H1 (cell line): Measurements from ENCODE around the gene NRL. TPM values are rescaled to one million over a fixed set of nuclear protein-coding genes. Genes with fewer than 3 reads are reported as not detected.

ENCODE experiments used
- CTCF ChIA-PET: fragments of 300-600 bp; sonication (Branson Sonifier 250); formaldehyde crosslinking; loops from one replicate; lab custom pipeline; 2021; ENCODE audit not compliant: partially characterized antibody; lab: Charles Lee
- POLR2A ChIA-PET: fragments of 300-600 bp; sonication (Branson Sonifier 250); formaldehyde crosslinking; loops from one replicate; lab custom pipeline; 2021; ENCODE audit warnings: inconsistent platforms; ENCODE audit not compliant: partially characterized antibody; lab: Charles Lee
- DNase-seq, 2 experiments: peaks; one replicate each; pipeline versions ENCODE4 v3.0.0 to v3.0.0-alpha.2; 2010 to 2022; ENCODE audit warnings: low spot score in 2 of 2, low read depth in 1 of 2, mixed read lengths in 1 of 2
- FAIRE-seq: peaks from 2 replicates; lab custom pipeline; 2011; peaks lifted over from hg19 to GRCh38; lab: Jason Lieb, UNC
- H2AFZ ChIP-seq: 2 replicates; pipeline ENCODE4 v1.8.1; 2012; ENCODE audit warnings: low read length, inconsistent platforms
- H2AK5ac ChIP-seq: 2 replicates; pipeline ENCODE4 v1.6.1; 2013; ENCODE audit warnings: low read depth, low read length
- H2BK120ac ChIP-seq: replicated peaks from 2 replicates; pipeline ENCODE3; 2013; ENCODE audit warnings: low read depth, low read length, inconsistent platforms
- H2BK12ac ChIP-seq: 2 replicates; pipeline ENCODE4 v1.6.1; 2013; ENCODE audit warnings: low read depth, low read length
- H2BK15ac ChIP-seq: 2 replicates; pipeline ENCODE4 v1.6.1; 2013; ENCODE audit warnings: low read length
- H2BK20ac ChIP-seq: 2 replicates; pipeline ENCODE4 v1.6.1; 2013; ENCODE audit warnings: low read length
- H2BK5ac ChIP-seq: 2 replicates; pipeline ENCODE4 v1.6.1; 2013; ENCODE audit warnings: low read depth, low read length
- H3K14ac ChIP-seq: 2 replicates; pipeline ENCODE4 v1.6.1; 2013; ENCODE audit warnings: inconsistent platforms; ENCODE audit not compliant: insufficient read length
- H3K18ac ChIP-seq: 2 replicates; pipeline ENCODE4 v1.6.1; 2013; ENCODE audit warnings: low read length; ENCODE audit errors: extremely low read depth
- H3K23ac ChIP-seq: 2 replicates; pipeline ENCODE4 v1.6.1; 2013; ENCODE audit warnings: inconsistent platforms; ENCODE audit not compliant: insufficient read length
- H3K23me2 ChIP-seq: 2 replicates; pipeline ENCODE4 v1.6.1; 2013; ENCODE audit warnings: low read depth, low read length
- H3K27ac ChIP-seq: 2 replicates; pipeline ENCODE4 v1.6.1; 2011; ENCODE audit warnings: low read depth, low read length, inconsistent platforms
- H3K27me3 ChIP-seq, 4 experiments: replicated peaks in 1 of 4; 1 replicate in 1 of 4; 2 replicates in 3 of 4; pipeline versions ENCODE4 v1.6.1 to v1.8.1; 2011 to 2013; ENCODE audit warnings: low read length in 3 of 4, mild to moderate bottlenecking in 3 of 4, inconsistent platforms in 2 of 4, mixed read lengths in 2 of 4, moderate library complexity in 1 of 4; ENCODE audit not compliant: control insufficient read depth in 3 of 4, insufficient read depth in 3 of 4; ENCODE audit errors: extremely low read depth in 1 of 4
- H3K36me3 ChIP-seq, 4 experiments: 2 replicates each; pipeline versions ENCODE4 v1.6.1 to v1.8.1; 2011 to 2013; ENCODE audit warnings: mild to moderate bottlenecking in 4 of 4, low read length in 3 of 4, moderate library complexity in 2 of 4, control low read depth in 1 of 4, inconsistent platforms in 1 of 4; ENCODE audit not compliant: insufficient read depth in 4 of 4, control insufficient read depth in 2 of 4
- H3K4ac ChIP-seq: replicated peaks from 2 replicates; pipeline ENCODE3; 2013; ENCODE audit warnings: low read length, low read depth, mixed read lengths, inconsistent platforms; ENCODE audit not compliant: insufficient read length
- H3K4me1 ChIP-seq, 4 experiments: replicated peaks in 1 of 4; 1 replicate in 1 of 4; 2 replicates in 3 of 4; pipeline versions ENCODE4 v1.6.1 to v1.8.1; 2011 to 2013; ENCODE audit warnings: low read length in 3 of 4, inconsistent platforms in 2 of 4, mixed read lengths in 1 of 4; ENCODE audit not compliant: insufficient read depth in 4 of 4, control insufficient read depth in 3 of 4
- H3K4me2 ChIP-seq, 2 experiments: 2 replicates each; pipeline versions ENCODE4 v1.6.1 to v1.8.1; 2011 to 2013; ENCODE audit warnings: low read depth in 2 of 2, low read length in 2 of 2, control low read depth in 1 of 2, inconsistent platforms in 1 of 2, mild to moderate bottlenecking in 1 of 2; ENCODE audit not compliant: insufficient read depth in 1 of 2
- H3K4me3 ChIP-seq, 4 experiments: fragments of 200-600, 300-600 bp in 1 of 4; sonication (generic), shearing (Covaris generic), sonication (Bioruptor Twin) in 1 of 4; 2 replicates each; pipeline versions ENCODE4 v1.5.1 to v1.8.1; 2011 to 2016; ENCODE audit warnings: low read length in 4 of 4, low read depth in 3 of 4, control low read depth in 2 of 4, inconsistent platforms in 2 of 4, mild to moderate bottlenecking in 2 of 4, mixed read lengths in 1 of 4, moderate library complexity in 1 of 4; ENCODE audit not compliant: insufficient read depth in 2 of 4; ENCODE audit errors: extremely low read depth in 1 of 4
- H3K56ac ChIP-seq: replicated peaks from 2 replicates; pipeline ENCODE3; 2013; ENCODE audit warnings: low read depth, mild to moderate bottlenecking, mixed read lengths, low read length, inconsistent platforms; ENCODE audit not compliant: insufficient read length
- H3K79me1 ChIP-seq: 2 replicates; pipeline ENCODE4 v1.6.1; 2013; ENCODE audit warnings: low read depth, low read length, control low read depth
- H3K79me2 ChIP-seq, 2 experiments: 2 replicates each; pipeline versions ENCODE4 v1.6.1 to v1.8.1; 2012 to 2013; ENCODE audit warnings: low read length in 2 of 2, mild to moderate bottlenecking in 2 of 2, inconsistent platforms in 1 of 2; ENCODE audit not compliant: insufficient read depth in 2 of 2, control insufficient read depth in 1 of 2
- H3K9ac ChIP-seq, 4 experiments: replicated peaks in 1 of 4; 1 replicate in 1 of 4; 2 replicates in 3 of 4; pipeline versions ENCODE4 v1.6.1 to v1.8.1; 2011 to 2013; ENCODE audit warnings: low read depth in 3 of 4, low read length in 3 of 4, control low read depth in 2 of 4, mild to moderate bottlenecking in 2 of 4, moderate library complexity in 2 of 4, inconsistent platforms in 1 of 4; ENCODE audit errors: extremely low read depth in 1 of 4
- H3K9me3 ChIP-seq, 2 experiments: 2 replicates each; pipeline versions ENCODE4 v1.6.1 to v1.8.1; 2012 to 2013; ENCODE audit warnings: mild to moderate bottlenecking in 2 of 2, moderate library complexity in 2 of 2, control low read depth in 1 of 2, inconsistent platforms in 1 of 2, low read depth in 1 of 2, low read length in 1 of 2, mixed read lengths in 1 of 2; ENCODE audit not compliant: insufficient read depth in 2 of 2
- H4K20me1 ChIP-seq, 2 experiments: replicated peaks in 1 of 2; 2 replicates each; pipeline versions ENCODE3 to v1.8.1; 2011 to 2013; ENCODE audit warnings: inconsistent platforms in 2 of 2, low read length in 2 of 2, mild to moderate bottlenecking in 1 of 2; ENCODE audit not compliant: insufficient read depth in 2 of 2, control insufficient read depth in 1 of 2
- H4K5ac ChIP-seq: 2 replicates; pipeline ENCODE4 v1.6.1; 2013; ENCODE audit warnings: low read length, low read depth, mixed read lengths, inconsistent platforms; ENCODE audit not compliant: insufficient read length
- H4K8ac ChIP-seq: 2 replicates; pipeline ENCODE4 v1.8.0; 2013; ENCODE audit warnings: mild to moderate bottlenecking, moderate library complexity, low read length, inconsistent platforms; ENCODE audit not compliant: insufficient read depth; ENCODE audit errors: extremely low read depth
- H4K91ac ChIP-seq: replicated peaks from 2 replicates; pipeline ENCODE3; 2013; ENCODE audit warnings: low read length, mixed read lengths, inconsistent platforms; ENCODE audit not compliant: insufficient read length
- KDM5A ChIP-seq: fragments of 200-600 bp; IDR thresholded peaks from 2 replicates; pipeline ENCODE4 v1.7.1; 2012; ENCODE audit warnings: mild to moderate bottlenecking, low read length, inconsistent platforms, mixed read lengths
- NRF1 ChIP-seq: IDR thresholded peaks from 2 replicates; pipeline ENCODE4 v1.6.1; 2011; ENCODE audit warnings: mild to moderate bottlenecking, low read depth, low read length, improper control_type of control experiment
- RNF2 ChIP-seq: fragments of 200-900, 300-1000 bp; sonication (generic); IDR thresholded peaks from 2 replicates; pipeline ENCODE4 v1.7.1; 2016; ENCODE audit warnings: borderline replicate concordance, low read depth, mild to moderate bottlenecking, antibody characterized with exemption, low read length; ENCODE audit not compliant: poor library complexity, severe bottlenecking; ENCODE audit errors: missing control alignments
- TAF7 ChIP-seq: optimal IDR thresholded peaks from 2 replicates; pipeline ENCODE3; 2011; ENCODE audit warnings: low read depth, mild to moderate bottlenecking, inconsistent platforms, low read length, moderate library complexity, borderline replicate concordance
- TEAD4 ChIP-seq: IDR thresholded peaks from 2 replicates; pipeline ENCODE4 v1.6.1; 2012; ENCODE audit warnings: low read depth, low read length, inconsistent platforms, mixed read lengths
- WGBS, 2 experiments: shearing (Covaris generic) in 1 of 2; methylation state at CpG; one replicate each; pipeline versions ENCODE4 v1.1.6 to v1.1.7; 2013 to 2015; ENCODE audit warnings: low lambda C conversion rate in 2 of 2, mixed read lengths in 2 of 2, inconsistent platforms in 1 of 2, low coverage in 1 of 2, missing lambda C conversion rate in 1 of 2; ENCODE audit not compliant: insufficient replicate concordance in 2 of 2, insufficient coverage in 1 of 2, insufficient read length in 1 of 2; ENCODE audit errors: extremely low coverage in 1 of 2, missing lambda C conversion rate in 1 of 2; 5-methylcytosine and 5-hydroxymethylcytosine counted together
- polyA plus RNA-seq, 7 experiments: library from polyadenylated mRNA; depleted of rRNA in 3 of 7; stranded (reverse) in 5 of 7; unstranded in 2 of 7; fragments of >200 nt in 5 of 7; fragments of 200-250 nt in 2 of 7; gene quantifications; 1 replicate in 5 of 7; 2 replicates in 1 of 7; 4 replicates in 1 of 7; pipeline versions ENCODE4 v1.2.1 to v1.2.3, GENCODE V29; 2011 to 2013; ENCODE audit warnings: missing spikeins in 2 of 7, mixed read lengths in 2 of 7
- total RNA-seq: library from RNA; stranded (reverse); fragmentation: NEBNext Ultra II Directional; extraction: Animal tissue kit (Norgen Biotek cat#: 25700); gene quantifications from 2 replicates; pipeline ENCODE4 v1.2.1, GENCODE V29; 2021
- TF ChIP-seq, protein P1 (sequence below): IDR thresholded peaks from 2 replicates; pipeline ENCODE4 v1.6.1; 2011; ENCODE audit warnings: low read length, improper control_type of control experiment
- TF ChIP-seq, protein P2 (sequence below): IDR thresholded peaks from 2 replicates; pipeline ENCODE4 v1.6.1; 2012; ENCODE audit warnings: low read length, inconsistent platforms

Gene NRL
- total and polyA plus RNA-seq, 2 of the 8 experiments (the other 6 are each of a cell fraction or from before 2014, with no cell fraction given) = 1.1 to 2.2 TPM

DNA sequence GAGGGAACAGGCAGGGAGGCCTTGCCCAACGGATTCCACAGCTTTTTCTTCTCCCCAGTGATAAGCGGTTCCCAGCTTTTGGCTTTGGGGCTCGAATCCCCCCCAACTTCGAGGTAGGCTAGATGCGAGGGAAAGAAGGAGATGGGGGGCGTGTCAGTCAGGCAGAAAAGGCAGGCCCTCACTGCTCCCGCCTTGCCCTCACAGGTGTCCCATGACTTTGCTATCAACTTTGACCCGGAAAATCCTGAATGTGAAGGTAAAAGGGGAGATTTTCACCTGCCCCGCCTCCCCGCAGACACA lies 38.5 kb downstream of the NRL start:
- Histone ChIP-seq H4K5ac (no peak overlapping the region), H3K4ac (no peak overlapping the region), H2BK12ac (no peak overlapping the region), H3K23me2 (peaks cover 6% of the 10 kb centered on the region; the same call in 1 of the 2 replicates), H3K9me3 (no peaks in the 10 kb centered on the region), H2BK5ac (no peak overlapping the region), H4K20me1 (no peaks in the 10 kb centered on the region), H3K23ac (no peak overlapping the region), H4K91ac (no peak overlapping the region), H2AFZ (no peak overlapping the region), H4K8ac (no peak overlapping the region), H3K27me3 (no peaks in the 10 kb centered on the region), H3K79me1 (no peaks in the 10 kb centered on the region), H3K36me3 (no peaks in the 10 kb centered on the region), H3K27ac (no peak overlapping the region), H2AK5ac (no peak overlapping the region), H3K79me2 (no peaks in the 10 kb centered on the region), H3K14ac (no peak overlapping the region), H3K9ac (no peak overlapping the region), H3K4me3 (no peak overlapping the region), H3K18ac (no peak overlapping the region), H3K56ac (no peak overlapping the region), H2BK15ac (no peak overlapping the region), H2BK20ac (no peak overlapping the region), H2BK120ac (no peak overlapping the region), H3K4me1 (peaks cover 0 to 14% (median 9%) of the 10 kb centered on the region in 4 experiments; a peak in 6 of 7 replicates), H3K4me2 (no peak overlapping the region)
- ChIA-PET CTCF (interaction anchor here (1.7 to 23.8 kb wide), 5 partner anchors 9 to 22 kb away, joined by 3 to 316 read pairs (median 14); partner anchors contain the start of gene PCK2), POLR2A (interaction anchor here (0.9 to 27.2 kb wide), 3 partner anchors 10 to 37 kb away, joined by 3 to 626 read pairs (median 3); partner anchors contain the start of gene PCK2)
- TF ChIP-seq, protein P1, sequence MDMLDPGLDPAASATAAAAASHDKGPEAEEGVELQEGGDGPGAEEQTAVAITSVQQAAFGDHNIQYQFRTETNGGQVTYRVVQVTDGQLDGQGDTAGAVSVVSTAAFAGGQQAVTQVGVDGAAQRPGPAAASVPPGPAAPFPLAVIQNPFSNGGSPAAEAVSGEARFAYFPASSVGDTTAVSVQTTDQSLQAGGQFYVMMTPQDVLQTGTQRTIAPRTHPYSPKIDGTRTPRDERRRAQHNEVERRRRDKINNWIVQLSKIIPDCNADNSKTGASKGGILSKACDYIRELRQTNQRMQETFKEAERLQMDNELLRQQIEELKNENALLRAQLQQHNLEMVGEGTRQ = no peak
- no peak for TF ChIP-seq RNF2
- TF ChIP-seq KDM5A = no peak
- TF ChIP-seq TAF7 = no peak
- TF ChIP-seq TEAD4 = no peak
- TF ChIP-seq NRF1 = no peak
- TF ChIP-seq, protein P2, sequence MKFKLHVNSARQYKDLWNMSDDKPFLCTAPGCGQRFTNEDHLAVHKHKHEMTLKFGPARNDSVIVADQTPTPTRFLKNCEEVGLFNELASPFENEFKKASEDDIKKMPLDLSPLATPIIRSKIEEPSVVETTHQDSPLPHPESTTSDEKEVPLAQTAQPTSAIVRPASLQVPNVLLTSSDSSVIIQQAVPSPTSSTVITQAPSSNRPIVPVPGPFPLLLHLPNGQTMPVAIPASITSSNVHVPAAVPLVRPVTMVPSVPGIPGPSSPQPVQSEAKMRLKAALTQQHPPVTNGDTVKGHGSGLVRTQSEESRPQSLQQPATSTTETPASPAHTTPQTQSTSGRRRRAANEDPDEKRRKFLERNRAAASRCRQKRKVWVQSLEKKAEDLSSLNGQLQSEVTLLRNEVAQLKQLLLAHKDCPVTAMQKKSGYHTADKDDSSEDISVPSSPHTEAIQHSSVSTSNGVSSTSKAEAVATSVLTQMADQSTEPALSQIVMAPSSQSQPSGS = no peak
- WGBS, 2 experiments = 86% methylated on average over 9 of the region's 10 CpGs; no CpG with 5 or more reads in 1 of the 2 experiments
- no peak for FAIRE-seq
- no peak for DNase-seq
